GM21447 (cell line): Measurements from ENCODE around the gene LZTR1.
A peak's percentile ranks its signal among the peaks of the same experiment; 100 is the strongest.
"Not testable (repeated sequence)": the region's sequence is repeated elsewhere in the genome, so short reads cannot be mapped to it uniquely, and the experiment has no call there.

Source experiments
- ATAC-seq: cut with Tn5 transposase; IDR thresholded peaks from one replicate; pipeline ENCODE4 v1.9.1; 2021; ENCODE audit not compliant: unreplicated experiment

Gene LZTR1

GRCh38 chr22:20981787-20982562 is at the start of gene LZTR1:
Gene LZTR1, plus strand, starts transcription at chr22:20982297. Its CDS starts 75 bp downstream, at chr22:20982372.
- peak; percentile 64 for ATAC-seq

GRCh38 chr22:20933910-20934309 is 48.2 kb upstream of the LZTR1 start:
- ATAC-seq, result no peak

GRCh38 chr22:20935049-20935448 is 47.0 kb upstream of the LZTR1 start:
- not testable (repeated sequence) for ATAC-seq

- ATAC-seq, result not testable (repeated sequence)
Observed at GRCh38 chr22:20935780-20936539, 46.1 kb upstream of the LZTR1 start.

- no peak for ATAC-seq
Observed at GRCh38 chr22:20937031-20937793, 44.9 kb upstream of the LZTR1 start.

GRCh38 chr22:20937794-20938671 is 44.1 kb upstream of the LZTR1 start:
- no peak for ATAC-seq

GRCh38 chr22:20939457-20940185 is 42.5 kb upstream of the LZTR1 start:
- ATAC-seq, result not testable (repeated sequence)

GRCh38 chr22:20940186-20940651 is 41.9 kb upstream of the LZTR1 start:
- no peak for ATAC-seq

- no peak for ATAC-seq
Observed at GRCh38 chr22:20940904-20941385, 41.2 kb upstream of the LZTR1 start.

GRCh38 chr22:20942203-20942902 is 39.7 kb upstream of the LZTR1 start:
- not testable (repeated sequence) for ATAC-seq

GRCh38 chr22:20943104-20943933 is 38.8 kb upstream of the LZTR1 start:
- ATAC-seq, result no peak

- no peak for ATAC-seq
Observed at GRCh38 chr22:20944042-20944441, 38.1 kb upstream of the LZTR1 start.

GRCh38 chr22:20945578-20945934 is 36.5 kb upstream of the LZTR1 start:
- ATAC-seq, result no peak

GRCh38 chr22:20946080-20946986 is 35.8 kb upstream of the LZTR1 start:
- no peak for ATAC-seq

- no peak for ATAC-seq
Observed at GRCh38 chr22:20946991-20947390, 35.1 kb upstream of the LZTR1 start.

GRCh38 chr22:20948450-20948849 is 33.6 kb upstream of the LZTR1 start:
- no peak for ATAC-seq

GRCh38 chr22:20948989-20949388 is 33.1 kb upstream of the LZTR1 start:
- no peak for ATAC-seq
